ENCODE results near the gene QSOX1.

GRCh38 chr1:180250883-180251509 lies 96.3 kb downstream of the QSOX1 start:
- no peak for TF ChIP-seq CTCF (IDR thresholded peaks at IDR 0.05; ENCODE audit: extremely low read depth in 1 of 2, insufficient read depth in 1 of 2, low read depth in 1 of 2, low read length in 2 of 2)
- no peak for TF ChIP-seq MYC (IDR thresholded peaks at IDR 0.05; ENCODE audit: low read depth, low read length)
- TF ChIP-seq POLR2A (IDR thresholded peaks at IDR 0.05; ENCODE audit: low read depth, low read length), result no peak
- no peak for TF ChIP-seq JUN (IDR thresholded peaks at IDR 0.05; ENCODE audit: borderline replicate concordance, insufficient read depth, insufficient read length, low read depth)
- TF ChIP-seq MAX (IDR thresholded peaks at IDR 0.05; ENCODE audit: insufficient read depth, insufficient read length), result no peak
- no peak for TF ChIP-seq EZH2 (IDR thresholded peaks at IDR 0.05; ENCODE audit: borderline replicate concordance, low read depth, low read length, severe bottlenecking)

Data from endothelial cell of umbilical vein (primary cell).